ENCODE measurements around the gene RASGRP1. TPM values are rescaled to one million over a fixed set of nuclear protein-coding genes. Genes with fewer than 3 reads are reported as not detected.

RASGRP1 gene
- total RNA-seq, 1 donor from 2014 or later, result 0.46 TPM

DNA sequence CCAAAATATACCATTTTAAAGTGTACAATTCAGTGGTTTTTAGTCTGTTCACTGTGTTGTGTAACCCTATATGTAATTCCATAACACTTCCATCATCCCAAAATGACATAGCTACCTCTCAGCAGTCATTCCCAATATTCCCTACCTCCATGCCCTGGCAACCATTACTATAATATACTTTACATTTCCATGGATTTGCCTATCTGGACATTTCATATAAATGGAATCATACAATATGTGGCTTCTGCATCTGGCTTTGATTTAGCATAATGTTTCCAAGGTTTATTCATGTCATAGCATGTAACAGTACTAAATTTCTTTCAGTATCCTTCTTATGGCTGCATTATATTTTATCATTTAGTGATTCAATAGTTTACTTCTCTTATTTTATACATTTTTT lies 85.3 kb downstream of the RASGRP1 start:
- DNase-seq (ENCODE audit: missing footprints) (no peak), ATAC-seq (no peak)
- intact Hi-C loops (cut with DNase I), result no loop called here

DNA sequence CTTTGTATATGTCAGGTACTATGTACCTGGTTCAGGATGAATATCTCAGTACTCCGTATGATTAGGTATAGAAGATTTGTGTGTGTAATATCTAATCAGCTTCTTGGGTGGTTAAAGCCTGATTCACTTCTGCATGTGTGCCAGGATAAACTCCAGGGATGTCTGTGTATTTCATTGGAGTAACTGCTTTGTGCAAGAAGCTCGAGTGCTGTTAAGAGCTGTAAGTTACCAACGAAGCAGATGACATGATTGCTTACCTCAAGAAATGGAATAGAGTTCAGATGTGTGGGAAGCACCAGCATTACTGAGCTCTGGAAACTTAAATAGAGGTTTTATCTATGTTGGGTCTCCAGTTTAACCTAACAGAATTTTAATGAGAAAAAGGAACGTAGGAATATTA lies 87.0 kb downstream of the RASGRP1 start:
- DNase-seq (ENCODE audit: missing footprints) (no peak), ATAC-seq (no peak)
- intact Hi-C loops (cut with DNase I), result no loop called here

DNA sequence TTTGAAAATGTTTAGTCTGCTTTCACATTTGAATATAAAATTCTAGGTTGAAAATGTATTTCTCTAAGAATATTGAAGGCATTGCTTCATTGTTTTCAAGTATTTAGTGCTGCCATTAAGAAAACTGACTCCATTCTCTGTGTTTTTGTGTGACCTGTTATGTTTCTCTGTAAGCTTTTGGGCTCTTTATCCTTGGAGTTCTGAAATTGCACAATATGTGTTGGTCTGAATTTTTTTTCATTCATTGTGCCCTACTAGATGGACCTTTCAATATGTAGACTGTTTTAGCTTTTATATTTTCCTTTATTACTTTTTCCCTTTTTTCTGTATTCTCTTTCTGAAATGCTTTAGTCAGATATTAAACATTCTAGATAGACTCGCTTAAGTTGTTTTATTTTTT lies 88.5 kb downstream of the RASGRP1 start:
- ATAC-seq, result no peak
- no peak for DNase-seq (ENCODE audit: missing footprints)
- intact Hi-C loops (cut with DNase I), result no loop called here

DNA sequence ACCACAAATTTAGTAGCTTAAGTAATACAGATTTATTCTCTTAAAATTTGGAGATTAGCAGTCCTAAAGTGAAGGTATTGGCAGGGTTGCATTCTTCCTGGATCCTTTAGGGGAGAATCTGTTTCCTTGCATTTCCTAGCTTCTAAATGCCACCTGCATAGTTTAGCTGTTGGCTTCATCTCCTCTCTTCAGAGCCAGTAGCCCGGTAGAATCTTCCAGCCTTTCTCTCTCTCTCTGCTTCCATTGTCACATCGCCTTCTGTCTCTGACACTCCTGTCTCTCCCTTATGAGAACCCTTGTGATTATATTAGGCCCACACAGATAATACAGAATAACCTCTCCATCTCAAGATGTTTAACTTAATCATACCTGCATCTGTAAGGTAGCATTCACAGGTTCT lies 89.3 kb downstream of the RASGRP1 start:
- no peak for ATAC-seq
- no peak for DNase-seq (ENCODE audit: missing footprints)
- intact Hi-C loops (cut with DNase I), result no loop called here

DNA sequence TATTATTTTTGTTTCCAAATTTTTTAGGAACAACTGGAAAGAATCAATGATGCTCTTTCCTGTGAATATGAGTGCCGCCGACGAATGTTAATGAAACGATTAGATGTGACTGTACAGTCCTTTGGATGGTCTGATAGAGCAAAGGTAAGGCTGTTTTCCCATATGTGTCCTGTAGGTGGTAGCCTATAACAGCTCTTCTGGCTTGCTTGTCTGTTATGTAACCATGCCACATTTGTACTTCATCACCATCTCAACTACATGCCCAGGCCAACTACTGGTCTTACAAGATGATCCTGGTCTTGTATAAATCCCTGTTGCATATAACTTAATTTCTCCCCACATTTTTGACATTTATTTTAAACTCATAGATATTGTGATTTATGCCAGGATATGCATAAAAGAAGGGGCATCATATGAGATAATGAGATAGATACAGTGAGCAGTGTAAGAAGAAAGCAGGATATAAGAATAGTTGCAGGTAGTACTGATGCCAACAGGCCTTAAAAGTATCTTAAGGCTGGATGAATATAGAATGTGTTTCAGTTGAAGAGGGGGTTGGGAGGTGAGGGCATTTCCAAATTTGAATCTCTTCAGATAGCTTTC lies 90.4 kb downstream of the RASGRP1 start:
- intact Hi-C loops (cut with DNase I), result no loop called here
- DNase-seq (ENCODE audit: missing footprints) (no peak), ATAC-seq (peak; percentile 85)

DNA sequence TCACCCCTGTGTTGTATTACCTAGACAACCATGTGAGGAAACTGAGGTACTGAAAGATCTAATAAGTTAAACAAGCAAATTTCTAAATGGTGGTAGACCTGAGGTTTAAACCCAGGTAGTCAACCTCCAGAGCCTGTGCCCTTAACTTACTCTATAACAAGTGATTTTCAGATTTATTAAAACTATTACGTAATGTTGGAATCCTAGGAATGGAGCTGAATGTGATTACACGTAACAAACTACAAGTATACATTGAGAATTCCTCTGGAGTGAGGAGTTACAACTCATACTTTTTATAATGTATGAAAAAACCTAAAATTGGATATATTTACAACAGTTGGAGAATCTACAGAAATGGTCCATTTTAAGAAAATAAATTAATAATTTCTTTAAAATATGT lies 92.6 kb downstream of the RASGRP1 start:
- ATAC-seq (no peak), DNase-seq (ENCODE audit: missing footprints) (no peak)
- intact Hi-C loops (cut with DNase I), result no loop called here

DNA sequence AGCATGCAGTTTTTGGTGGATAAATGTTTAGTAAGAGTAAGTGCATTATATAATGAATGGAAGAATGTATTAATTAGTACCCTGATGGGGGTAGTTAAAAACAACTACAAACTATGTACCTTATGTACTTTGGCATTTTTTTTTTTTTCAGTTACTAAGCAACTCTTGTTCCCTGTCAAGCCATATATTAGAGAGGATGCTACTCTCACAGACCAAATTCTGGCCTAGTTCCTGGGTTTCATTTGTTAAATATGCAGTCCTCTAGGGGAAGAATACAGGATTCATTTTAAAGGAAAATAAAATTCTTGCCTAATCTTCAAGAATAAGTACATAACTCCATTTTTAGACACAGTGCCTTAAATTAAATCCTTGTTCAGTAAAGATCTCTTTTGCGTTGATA lies 93.8 kb downstream of the RASGRP1 start:
- intact Hi-C loops (cut with DNase I), result no loop called here
- ATAC-seq, result no peak
- DNase-seq (ENCODE audit: missing footprints), result no peak

DNA sequence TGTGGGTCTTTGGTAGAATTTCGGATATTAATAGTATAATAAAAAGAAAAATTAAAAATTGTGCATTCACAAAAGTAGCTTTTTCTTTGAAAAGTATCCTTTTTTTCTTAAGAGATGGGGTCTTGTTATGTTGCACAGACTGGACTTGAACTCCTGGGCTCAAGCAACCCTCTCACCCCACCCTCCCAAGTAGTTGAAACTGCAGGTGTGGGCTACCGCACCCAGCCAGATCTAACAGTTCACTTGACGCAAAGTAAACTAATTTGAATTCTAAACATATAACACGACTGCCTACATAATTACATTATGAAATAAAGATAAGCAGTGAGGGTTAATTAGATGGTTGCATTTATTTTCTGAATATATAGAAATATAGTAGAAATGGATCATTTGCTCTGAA lies 99.9 kb downstream of the RASGRP1 start:
- ATAC-seq (no peak), DNase-seq (ENCODE audit: missing footprints) (peak; percentile 13)
- intact Hi-C loops (cut with DNase I), result no loop called here

DNA sequence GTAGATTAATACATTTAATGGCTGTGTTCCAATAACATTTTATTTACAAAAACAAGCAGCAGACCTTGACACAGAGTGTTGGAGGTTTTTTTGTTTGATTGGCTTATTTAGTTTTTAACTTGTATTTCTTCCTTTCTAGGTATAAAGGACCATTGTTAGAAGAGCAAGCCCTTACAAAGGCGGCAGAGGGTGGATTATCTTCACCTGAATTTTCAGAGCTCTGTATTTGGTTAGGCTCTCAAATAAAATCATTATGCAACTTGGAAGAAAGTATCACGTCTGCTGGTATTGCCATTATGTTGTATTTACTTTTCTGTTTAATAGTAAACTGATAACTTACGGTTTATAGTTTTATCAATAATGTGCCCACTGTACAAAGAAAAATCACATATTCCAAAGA lies 100.7 kb downstream of the RASGRP1 start:
- ATAC-seq, result no peak
- no peak for DNase-seq (ENCODE audit: missing footprints)
- intact Hi-C loops (cut with DNase I), result no loop called here

DNA sequence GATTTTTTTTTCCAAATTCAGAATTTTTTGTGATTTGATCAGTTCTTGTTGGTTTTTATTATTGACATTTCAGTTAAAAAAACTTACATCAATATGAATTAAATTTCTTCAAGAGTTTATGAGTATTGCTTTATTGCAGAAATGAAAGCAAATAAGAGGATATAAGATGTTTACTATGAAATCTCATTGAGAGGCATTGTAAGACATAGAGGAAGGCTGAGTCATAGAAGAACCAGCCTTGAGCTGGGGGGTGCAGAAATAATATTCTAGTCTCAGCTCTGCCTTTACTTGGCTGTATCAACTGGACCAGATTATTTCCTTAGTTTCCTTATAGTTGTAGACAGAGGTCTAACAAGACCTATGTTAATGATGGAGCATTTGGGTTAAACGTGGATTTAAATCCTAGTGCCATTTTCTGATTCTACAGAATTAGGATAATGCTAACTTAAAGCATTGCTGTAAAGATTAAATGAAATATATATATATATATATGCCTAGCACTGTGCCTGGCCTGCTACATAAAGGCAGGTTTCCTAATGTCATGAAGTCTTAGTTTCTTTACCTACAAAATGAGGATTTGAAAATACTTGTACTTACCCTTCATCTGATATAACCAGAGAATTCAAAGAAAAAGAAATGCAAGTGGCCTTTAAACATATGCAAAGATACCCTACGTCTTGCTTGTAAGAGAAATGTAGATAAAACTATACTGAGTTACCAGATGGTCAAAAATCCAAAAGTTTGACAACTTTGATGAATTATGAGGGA lies 103.4 kb downstream of the RASGRP1 start:
- intact Hi-C loops (cut with DNase I), result no loop called here
- no peak for DNase-seq (ENCODE audit: missing footprints)
- ATAC-seq, result no peak

DNA sequence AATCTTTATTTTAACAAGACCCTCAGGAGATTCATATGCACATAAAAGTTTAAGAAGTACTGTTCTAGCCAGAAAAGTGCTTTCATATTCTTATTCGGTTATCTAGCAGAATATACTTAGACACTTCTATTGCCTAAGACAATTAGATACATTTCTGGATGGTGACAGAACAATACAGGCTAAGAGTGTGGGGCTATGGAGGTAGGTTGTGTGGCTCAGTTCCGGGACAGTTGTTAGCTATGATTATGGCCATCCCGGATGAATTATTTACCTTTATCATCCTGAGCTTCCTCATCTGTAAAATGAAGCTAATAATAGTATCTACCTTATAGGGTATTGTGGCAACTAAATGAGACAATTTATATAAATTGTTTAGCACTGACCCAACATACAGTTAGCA lies 104.1 kb downstream of the RASGRP1 start:
- intact Hi-C loops (cut with DNase I), result no loop called here
- DNase-seq (ENCODE audit: missing footprints), result no peak
- ATAC-seq, result no peak

DNA sequence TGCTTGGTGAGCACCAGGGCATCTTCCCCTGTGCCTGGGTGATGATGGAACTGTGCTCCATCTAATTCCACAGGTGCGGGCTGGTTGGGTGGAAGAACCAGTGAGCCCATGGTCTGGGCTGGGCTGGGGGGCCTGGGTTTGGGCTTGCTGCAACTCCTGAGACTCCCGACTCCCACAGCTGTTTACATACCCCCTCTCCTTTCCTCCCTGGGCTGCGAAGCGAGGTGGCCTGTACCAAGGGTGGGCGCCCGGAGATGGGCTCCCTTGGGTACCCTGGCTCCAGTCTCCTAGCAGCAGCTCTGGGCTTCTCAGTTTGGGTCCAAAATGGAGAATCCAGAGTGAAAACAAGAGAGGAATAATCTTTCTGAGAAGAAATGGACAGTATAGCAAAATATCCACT lies 105.1 kb downstream of the RASGRP1 start:
- intact Hi-C loops (cut with DNase I), result no loop called here

DNA sequence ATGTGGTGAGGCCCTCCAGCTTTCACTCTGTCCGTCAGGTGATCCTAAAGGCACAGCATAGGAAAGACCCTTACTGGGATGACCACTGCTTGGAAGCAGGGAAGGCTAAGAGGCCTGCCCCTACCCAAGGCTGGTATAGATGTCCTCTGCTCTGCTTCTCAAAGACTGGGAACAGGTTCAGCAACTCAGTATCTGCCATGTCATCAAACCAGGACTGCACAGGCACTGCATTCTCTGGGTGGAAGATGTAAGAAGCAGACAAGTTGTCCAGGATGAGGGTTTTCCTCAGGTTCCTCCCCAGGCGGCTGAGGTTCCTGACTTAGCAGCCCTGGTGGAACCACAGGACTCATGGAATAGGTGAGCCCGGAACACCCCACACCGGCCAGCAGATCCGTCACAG lies 106.0 kb downstream of the RASGRP1 start:
- intact Hi-C loops (cut with DNase I), result no loop called here
- ATAC-seq, result no peak
- DNase-seq (ENCODE audit: missing footprints), result peak; percentile 9

More for the DNA sequence above, 105.1 kb downstream of the RASGRP1 start:
- no peak for ATAC-seq
- peak; percentile 9 for DNase-seq (ENCODE audit: missing footprints)

DNA sequence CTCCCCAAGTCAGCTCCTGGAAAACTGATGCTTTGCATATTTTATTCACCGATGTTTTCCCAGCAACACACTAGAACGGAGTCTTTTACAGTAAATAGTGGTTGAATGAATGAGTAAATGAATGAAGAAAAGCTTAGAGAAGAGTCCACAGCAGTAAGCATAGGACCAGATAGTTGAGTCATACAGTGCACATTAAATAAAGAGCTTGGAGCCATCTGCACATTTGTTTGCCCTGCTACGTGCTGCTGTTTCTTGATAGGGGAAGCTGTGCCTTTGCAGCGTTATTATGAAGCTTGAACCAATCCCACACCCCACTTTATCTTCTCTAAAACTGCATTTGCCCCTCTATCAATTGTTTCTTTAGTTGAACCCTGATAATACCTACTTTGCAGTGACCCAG lies 109.5 kb downstream of the RASGRP1 start:
- DNase-seq (ENCODE audit: missing footprints), result no peak
- no peak for ATAC-seq
- intact Hi-C loops (cut with DNase I), result no loop called here

DNA sequence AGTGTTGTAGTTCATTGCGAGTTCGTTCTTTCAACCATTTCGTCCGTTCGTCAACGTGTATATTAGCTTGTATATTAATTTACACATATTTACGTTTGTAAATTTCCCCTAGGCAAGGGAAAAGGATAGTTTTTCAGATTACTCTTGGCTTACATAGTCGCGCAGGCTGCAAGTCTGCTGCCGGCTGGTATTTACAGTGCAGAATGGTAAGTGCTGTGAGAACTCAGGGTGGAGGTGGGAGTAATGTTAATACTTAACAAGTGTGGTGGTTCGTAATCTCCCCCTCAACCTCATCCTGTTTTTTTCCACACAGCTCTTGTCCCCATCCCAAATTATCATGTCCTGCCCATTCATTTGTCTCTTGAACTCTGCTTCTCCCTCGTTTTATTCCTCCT lies 109.9 kb downstream of the RASGRP1 start:
- intact Hi-C loops (cut with DNase I), result loop anchor here (5.0 kb wide), 1 partner anchor 233 kb away; no protein-coding TSS in a partner anchor
- DNase-seq (ENCODE audit: missing footprints) (peak; percentile 11), ATAC-seq (no peak)

DNA sequence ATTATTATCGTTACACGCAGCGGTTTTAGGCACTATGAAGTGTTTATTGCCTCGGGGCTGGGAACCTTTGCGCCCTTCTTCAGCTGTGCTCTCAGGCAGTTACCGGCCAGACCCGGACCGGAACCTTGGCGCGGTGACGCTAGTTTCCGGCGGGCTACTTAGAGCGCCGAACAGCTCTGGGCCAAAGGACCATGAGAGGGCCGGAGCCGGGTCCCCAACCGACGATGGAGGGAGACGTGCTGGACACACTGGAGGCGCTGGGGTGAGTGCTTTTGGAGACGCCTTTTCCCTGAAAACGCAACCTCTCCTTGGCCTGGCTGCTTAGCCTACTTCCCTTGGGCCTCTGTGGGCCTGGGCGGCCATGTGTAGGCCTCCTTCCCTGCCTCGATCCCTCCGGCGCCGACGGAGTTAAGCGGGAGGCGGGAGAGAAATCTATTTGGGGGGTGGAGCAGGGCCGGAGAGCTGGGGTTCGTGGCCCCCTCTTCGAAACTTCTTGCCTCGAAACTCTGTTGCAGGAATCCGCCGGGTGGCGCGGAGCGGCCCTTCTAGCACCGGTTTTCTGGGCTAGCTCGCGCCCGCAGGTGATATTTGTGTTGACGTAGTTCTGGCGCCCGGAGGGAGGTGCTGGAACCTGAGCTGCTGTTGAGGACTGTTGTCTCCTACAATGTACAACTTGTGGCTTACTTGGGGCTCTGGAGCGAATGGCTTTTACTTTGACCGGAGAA lies 110.5 kb downstream of the RASGRP1 start, which contains the start of gene FAM98B:
TSS of gene FAM98B (plus strand) at position 157 of the 725 bp plus-strand sequence. CDS start at position 192, 35 bp downstream.
- intact Hi-C loops (cut with DNase I), result loop anchor here (5.0 kb wide), 1 partner anchor 233 kb away; no protein-coding TSS in a partner anchor
- ATAC-seq (peak; percentile 97), DNase-seq (ENCODE audit: missing footprints) (peak; percentile 92)

DNA sequence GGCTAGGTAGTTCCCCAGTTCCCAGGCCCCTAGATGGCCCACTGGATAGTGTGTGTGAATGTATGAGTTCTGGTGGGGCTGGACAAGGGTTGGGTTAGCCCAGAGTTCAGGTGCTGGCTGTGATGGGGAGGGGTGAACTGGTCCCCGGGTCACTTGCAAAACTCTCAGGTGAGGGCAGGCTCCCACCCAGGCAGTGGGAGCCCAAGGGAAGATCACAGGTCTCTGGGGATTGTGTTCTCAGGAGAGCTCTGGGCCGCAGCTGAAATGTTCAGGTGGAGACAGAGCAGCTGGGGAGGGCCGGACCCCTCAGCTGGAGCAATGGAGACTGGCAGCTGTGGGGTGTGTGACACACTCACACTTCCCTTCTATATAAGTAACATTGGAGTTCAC lies 123.5 kb downstream of the RASGRP1 start:
- intact Hi-C loops (cut with DNase I), result no loop called here
- ATAC-seq (no peak), DNase-seq (ENCODE audit: missing footprints) (no peak)

DNA sequence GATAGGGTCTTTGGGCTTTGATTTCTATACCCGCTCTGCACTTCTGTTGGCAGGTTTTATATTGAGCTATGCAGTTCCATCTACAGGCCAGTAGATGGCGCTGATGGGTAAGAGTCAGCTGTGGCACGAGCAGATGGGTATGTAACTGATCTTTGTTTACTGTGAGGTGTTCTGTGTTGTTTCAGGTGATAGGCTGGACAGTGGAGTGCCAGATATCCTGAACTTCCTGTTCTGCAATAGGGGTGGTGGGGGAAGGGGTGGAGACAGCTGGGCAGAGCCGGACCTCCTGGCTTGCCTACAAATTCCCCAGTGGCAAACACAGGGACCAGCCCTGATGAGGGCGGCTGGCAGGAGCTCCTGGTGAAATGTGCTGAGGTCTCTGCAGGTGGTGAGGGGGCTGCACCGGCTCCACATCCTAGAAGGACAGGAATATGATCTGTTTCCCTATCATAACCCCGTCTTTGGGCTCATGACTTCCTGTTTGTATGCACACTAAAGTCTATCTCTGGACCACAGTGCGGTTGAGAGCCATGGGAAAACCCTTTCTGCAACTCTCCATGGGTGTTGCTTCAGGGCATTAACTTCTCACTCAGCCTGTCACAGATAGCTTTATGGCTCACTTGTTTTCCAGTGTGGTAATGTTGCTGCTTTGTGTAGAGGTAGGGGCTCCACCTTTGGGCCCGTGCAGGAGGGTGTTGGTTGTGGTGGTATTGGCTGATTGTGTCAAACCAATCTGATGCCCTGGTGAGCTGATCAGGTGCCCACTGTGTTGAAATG lies 124.1 kb downstream of the RASGRP1 start:
- intact Hi-C loops (cut with DNase I), result no loop called here
- peak; percentile 80 for ATAC-seq
- no peak for DNase-seq (ENCODE audit: missing footprints)
